GM12864 (cell line): ENCODE measurements around the gene VPS13A.
"Not testable (repeated sequence)": the region's sequence is repeated elsewhere in the genome, so short reads cannot be mapped to it uniquely, and the experiment has no call there.

Experiments used
- DNase-seq: peaks from one replicate; pipeline ENCODE4 v3.0.0-alpha.2; 2011; ENCODE audit warnings: low read depth
- H3K4me3 ChIP-seq: 2 replicates; pipeline ENCODE4 v1.5.1; 2011; ENCODE audit warnings: mild to moderate bottlenecking, low read depth, low read length, control low read depth
- CTCF ChIP-seq: IDR thresholded peaks from 2 replicates; pipeline ENCODE4 v1.5.1; 2011; ENCODE audit warnings: low read depth, mild to moderate bottlenecking, moderate library complexity, low read length, control low read depth, inconsistent platforms; ENCODE audit errors: missing control alignments

VPS13A gene

GRCh38 chr9:77438653-77439052 is 261.3 kb downstream of the VPS13A start:
- no peak for TF ChIP-seq CTCF
- no peak overlapping the region for H3K4me3 ChIP-seq
- no peak for DNase-seq

DNA sequence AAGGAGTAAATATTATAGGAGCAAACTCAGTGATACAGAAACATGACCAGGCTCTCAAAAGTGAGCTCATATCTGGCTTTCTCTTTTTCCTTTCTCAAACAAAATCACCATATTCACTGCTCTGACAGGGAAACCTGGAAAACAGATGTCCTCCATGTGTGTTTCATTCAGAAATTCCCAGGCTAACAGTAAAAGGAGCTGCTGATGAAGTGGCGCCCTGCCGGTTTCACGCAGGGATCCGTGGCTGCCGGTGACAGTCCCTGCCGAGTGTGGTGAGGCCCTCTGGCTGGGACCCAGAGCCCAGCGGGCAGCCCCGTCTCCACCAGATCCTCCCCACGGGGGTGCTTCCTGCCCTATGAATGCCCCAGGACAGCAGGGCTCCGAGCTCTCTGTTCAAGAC is 262.7 kb downstream of the VPS13A start:
- no peak for DNase-seq
- H3K4me3 ChIP-seq = no peak overlapping the region
- TF ChIP-seq CTCF = no peak

DNA sequence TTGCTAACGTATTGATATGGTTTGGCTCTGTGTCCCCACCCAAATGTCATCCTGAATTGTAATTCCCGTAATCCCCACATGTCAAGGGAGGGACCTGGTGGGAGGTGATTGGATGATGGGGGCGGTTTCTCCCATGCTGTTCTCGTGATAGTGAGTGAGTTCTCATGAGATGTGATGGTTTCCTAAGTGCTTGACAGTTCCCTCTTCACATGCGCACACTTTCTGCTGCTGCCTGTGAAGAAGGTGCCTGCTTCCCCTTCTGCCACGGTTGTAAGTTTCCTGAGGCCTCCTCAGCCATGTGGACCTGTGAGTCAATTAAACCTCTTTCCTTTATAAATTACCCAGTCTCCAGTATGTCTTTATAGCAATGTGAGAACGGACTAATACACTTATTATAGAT is 263.8 kb downstream of the VPS13A start:
- H3K4me3 ChIP-seq, DNase-seq: not testable (repeated sequence)

DNA sequence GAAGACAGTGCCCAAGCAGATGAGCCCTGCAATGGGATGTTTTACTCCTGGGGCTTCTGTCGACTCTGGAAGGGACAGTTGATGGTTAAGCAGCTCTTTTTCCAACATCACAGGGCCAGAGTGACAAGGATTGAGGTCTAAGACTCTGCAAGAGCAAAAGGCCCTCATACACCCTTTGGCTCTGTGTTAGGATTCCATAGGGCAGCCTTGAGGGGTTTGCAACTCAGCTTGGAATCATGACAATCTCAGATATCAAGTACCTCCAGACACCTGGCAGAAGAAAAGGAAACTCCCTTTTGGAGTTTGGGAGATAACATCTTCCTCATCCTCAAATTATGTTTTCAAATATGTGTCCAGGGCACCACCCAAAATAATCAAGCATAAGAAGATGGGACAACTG is 265.1 kb downstream of the VPS13A start:
- H3K4me3 ChIP-seq = no peak overlapping the region
- TF ChIP-seq CTCF = no peak
- DNase-seq = no peak

DNA sequence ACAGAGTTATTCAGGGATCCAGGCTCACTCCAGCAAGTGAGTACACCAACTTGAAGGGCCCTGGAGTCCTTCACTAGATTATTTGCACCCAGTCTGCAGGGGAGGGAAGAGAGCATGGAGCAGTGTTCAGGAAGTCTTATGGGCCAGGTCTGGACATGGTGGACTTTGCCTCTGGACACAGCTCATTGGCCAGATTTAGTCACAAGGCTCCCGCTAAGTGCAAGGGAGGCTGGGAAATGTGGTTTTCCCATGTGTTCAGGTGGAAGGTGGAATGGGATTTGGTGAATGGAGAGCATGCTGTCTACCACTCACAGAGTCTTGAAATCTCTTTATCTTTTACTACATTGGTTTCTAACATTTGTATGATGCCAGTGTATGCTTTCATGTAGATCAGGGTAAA is 270.3 kb downstream of the VPS13A start:
- no peak for TF ChIP-seq CTCF
- no peak overlapping the region for H3K4me3 ChIP-seq
- DNase-seq = no peak

- DNase-seq = no peak
- no peak overlapping the region for H3K4me3 ChIP-seq
- no peak for TF ChIP-seq CTCF
These were observed 272.1 kb downstream of the VPS13A start for GRCh38 chr9:77449240-77450084.

- H3K4me3 ChIP-seq = no peak overlapping the region
- TF ChIP-seq CTCF = no peak
- DNase-seq = no peak
These were observed 272.7 kb downstream of the VPS13A start for GRCh38 chr9:77450085-77450475.
